A549 (cell line): ENCODE data around the gene NACC2.

ENCODE experiments used
- EP300 ChIP-seq, 2 experiments: fragments of >200 bp; sonication (Bioruptor Twin); formaldehyde crosslinking; IDR thresholded peaks; 2 replicates in 1 of 2; 3 replicates in 1 of 2; pipeline ENCODE4 v1.6.1; 2016 to 2017
- ESRRA ChIP-seq: fragments of 150-350 bp; IDR thresholded peaks from 2 replicates; pipeline ENCODE4 v1.6.1; 2014; ENCODE audit warnings: mild to moderate bottlenecking, low read length, borderline replicate concordance
- FOXS1 ChIP-seq: fragments of 250-450 bp; sonication (Bioruptor Pico); IDR thresholded peaks from 2 replicates; pipeline ENCODE4 v1.5.0; 2020; ENCODE audit warnings: mild to moderate bottlenecking, moderate library complexity
- GATA3 ChIP-seq: IDR thresholded peaks from 2 replicates; pipeline ENCODE4 v1.6.1; 2012; ENCODE audit warnings: borderline replicate concordance
- JUNB ChIP-seq: fragments of >200 bp; sonication (Bioruptor Twin); formaldehyde crosslinking; IDR thresholded peaks from 2 replicates; pipeline ENCODE4 v1.6.1; 2016
- RNF2 ChIP-seq: fragments of 200-600 bp; sonication (generic); IDR thresholded peaks from 2 replicates; pipeline ENCODE4 v1.6.1; 2016; ENCODE audit warnings: low read depth, mild to moderate bottlenecking, antibody characterized with exemption, moderate library complexity, borderline replicate concordance
- TF ChIP-seq, protein P1 (sequence below): fragments of >200 bp; sonication (Bioruptor Twin); formaldehyde crosslinking; IDR thresholded peaks from 3 replicates; pipeline ENCODE4 v1.5.1; 2016
- TF ChIP-seq, protein P2 (sequence below): fragments of 450-650 bp; IDR thresholded peaks from 2 replicates; pipeline ENCODE4 v1.6.1; 2014; ENCODE audit warnings: antibody characterized with exemption

DNA sequence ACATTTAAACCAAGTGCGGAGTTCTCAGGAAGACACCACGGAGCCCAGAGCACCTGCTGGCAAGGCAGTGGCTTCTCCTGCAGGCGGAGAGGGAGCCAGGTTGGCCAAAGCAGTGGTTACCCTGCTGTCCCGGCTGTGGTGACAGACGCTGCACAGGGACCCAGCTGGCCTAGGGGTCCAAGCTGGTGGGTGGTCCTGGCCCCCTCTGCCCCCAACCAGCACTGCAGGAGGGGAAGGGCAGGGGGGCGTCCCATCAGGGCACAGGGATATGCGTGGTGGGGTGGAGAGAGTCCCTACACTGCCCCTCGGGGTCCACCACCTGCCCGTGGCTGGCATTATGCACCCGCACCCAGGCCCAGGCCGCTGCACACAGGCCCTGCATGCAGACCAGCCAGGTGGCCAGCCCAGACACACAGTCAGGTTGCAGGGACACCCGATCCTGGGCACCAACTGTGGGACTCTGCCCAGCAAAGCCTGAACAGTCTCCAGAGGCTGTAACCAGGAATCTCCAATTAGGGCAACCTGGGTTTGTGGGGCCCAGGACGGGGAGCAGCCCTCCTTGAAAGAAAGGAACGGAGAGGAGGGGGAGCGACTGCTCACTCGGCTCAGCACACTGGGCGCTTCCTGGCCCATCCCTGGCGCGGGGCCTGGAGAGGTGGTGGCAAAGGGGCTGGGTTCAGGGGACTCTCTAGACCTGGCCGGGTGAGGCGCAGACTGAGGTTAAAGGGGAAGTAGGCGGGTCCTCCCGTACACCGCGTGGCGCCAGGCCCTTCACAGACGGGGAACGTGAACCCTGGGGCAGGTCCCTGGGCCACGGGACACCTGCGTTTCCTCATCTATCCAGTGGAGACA, 46.3 kb downstream of the NACC2 start:
- TF ChIP-seq JUNB, result no peak
- TF ChIP-seq RNF2, result no peak
- TF ChIP-seq, protein P1, sequence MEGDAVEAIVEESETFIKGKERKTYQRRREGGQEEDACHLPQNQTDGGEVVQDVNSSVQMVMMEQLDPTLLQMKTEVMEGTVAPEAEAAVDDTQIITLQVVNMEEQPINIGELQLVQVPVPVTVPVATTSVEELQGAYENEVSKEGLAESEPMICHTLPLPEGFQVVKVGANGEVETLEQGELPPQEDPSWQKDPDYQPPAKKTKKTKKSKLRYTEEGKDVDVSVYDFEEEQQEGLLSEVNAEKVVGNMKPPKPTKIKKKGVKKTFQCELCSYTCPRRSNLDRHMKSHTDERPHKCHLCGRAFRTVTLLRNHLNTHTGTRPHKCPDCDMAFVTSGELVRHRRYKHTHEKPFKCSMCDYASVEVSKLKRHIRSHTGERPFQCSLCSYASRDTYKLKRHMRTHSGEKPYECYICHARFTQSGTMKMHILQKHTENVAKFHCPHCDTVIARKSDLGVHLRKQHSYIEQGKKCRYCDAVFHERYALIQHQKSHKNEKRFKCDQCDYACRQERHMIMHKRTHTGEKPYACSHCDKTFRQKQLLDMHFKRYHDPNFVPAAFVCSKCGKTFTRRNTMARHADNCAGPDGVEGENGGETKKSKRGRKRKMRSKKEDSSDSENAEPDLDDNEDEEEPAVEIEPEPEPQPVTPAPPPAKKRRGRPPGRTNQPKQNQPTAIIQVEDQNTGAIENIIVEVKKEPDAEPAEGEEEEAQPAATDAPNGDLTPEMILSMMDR, result no peak
- TF ChIP-seq, protein P2, sequence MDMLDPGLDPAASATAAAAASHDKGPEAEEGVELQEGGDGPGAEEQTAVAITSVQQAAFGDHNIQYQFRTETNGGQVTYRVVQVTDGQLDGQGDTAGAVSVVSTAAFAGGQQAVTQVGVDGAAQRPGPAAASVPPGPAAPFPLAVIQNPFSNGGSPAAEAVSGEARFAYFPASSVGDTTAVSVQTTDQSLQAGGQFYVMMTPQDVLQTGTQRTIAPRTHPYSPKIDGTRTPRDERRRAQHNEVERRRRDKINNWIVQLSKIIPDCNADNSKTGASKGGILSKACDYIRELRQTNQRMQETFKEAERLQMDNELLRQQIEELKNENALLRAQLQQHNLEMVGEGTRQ, result no peak
- TF ChIP-seq EP300 (IDR thresholded peaks at IDR 0.05), result no peak
- no peak for TF ChIP-seq GATA3
- TF ChIP-seq FOXS1, result no peak
- TF ChIP-seq ESRRA, result no peak
